Activated CD4-positive, alpha-beta T cell treated with anti-CD3 and anti-CD28 coated beads, Interleukin-2, Interleukin-6, amounts not matched to agents 100 ng/mL and 50 ng/mL, durations not matched to agents 16 hours and 8 hours (primary cell): ENCODE data around the gene TNFRSF1A.
A peak's percentile ranks its signal among the peaks of the same experiment; 100 is the strongest.

Experiments
- DNase-seq: peaks from one replicate; pipeline ENCODE4 v3.0.0-alpha.2; 2020

Gene TNFRSF1A

DNA sequence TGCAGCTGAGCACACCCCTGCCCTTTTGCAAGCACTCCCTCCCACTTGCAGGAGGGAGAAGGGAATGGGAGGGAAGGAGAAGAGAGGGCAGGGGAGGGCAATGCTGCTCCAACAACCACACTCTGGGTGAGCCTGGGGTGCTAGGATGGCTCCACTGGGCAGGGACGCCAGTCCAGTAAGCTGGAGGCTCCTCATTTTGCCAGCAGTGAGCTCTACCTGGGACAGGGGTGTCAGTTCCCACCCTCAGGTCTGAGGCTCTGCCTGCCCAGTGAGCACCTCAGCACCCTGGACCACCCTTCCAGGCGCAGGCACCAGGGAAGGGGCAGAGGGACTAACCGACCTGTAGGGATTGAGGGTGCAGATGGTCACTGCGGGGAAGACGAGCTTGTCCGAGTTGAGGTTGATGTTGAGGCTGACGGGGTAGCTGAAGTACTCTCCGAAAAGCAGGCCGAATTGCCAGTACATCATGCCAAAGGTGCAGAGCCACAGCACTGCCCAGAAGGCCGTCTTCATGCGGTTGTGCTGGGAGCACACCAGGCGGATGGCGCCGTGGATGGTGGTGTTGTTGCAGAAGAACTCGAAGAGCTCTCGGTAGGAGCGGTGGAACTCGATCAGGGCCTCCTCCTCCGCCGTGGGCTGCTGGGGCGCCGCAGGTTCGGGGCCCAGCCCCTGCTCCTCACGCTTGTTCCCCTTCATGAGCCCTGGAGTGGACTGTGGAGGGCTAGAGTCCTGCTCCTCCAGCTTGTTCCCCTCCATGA, 32.3 kb upstream of the TNFRSF1A start:
- DNase-seq: no peak

DNA sequence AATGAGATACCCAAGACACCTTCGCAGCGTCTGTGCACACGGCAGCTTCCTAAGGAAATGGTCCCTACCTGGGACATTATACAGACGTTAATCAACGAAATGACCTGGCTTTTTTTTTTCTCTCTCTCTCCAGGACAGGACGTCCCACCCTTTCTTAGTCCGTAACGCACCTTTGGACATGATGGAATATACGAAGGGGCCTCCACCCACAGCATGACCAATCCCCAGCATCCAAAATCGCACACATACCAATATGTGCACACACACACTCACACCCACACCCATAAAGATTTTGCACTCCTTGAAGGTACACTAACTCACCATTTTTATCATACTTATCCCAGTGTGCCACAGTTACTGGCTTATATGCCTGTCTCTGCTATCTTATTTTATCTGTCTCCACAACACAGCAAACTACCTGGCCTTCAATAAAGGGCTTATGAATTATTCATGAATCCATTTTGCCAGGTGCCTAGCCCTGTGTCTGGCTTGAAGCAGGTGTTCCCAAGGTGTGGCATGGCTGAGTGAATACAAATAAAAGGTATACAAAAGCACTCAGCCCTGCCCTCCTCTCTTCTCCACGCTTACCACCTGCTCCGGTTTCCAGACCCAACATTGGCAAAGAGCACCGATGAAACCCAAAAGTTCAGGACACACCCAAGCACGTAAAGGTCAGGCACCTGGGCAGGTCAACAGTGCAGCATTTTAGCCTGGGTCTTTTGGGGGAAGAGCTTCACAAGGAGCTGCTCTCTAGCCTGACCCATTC, 31.3 kb upstream of the TNFRSF1A start:
- DNase-seq: no peak

DNA sequence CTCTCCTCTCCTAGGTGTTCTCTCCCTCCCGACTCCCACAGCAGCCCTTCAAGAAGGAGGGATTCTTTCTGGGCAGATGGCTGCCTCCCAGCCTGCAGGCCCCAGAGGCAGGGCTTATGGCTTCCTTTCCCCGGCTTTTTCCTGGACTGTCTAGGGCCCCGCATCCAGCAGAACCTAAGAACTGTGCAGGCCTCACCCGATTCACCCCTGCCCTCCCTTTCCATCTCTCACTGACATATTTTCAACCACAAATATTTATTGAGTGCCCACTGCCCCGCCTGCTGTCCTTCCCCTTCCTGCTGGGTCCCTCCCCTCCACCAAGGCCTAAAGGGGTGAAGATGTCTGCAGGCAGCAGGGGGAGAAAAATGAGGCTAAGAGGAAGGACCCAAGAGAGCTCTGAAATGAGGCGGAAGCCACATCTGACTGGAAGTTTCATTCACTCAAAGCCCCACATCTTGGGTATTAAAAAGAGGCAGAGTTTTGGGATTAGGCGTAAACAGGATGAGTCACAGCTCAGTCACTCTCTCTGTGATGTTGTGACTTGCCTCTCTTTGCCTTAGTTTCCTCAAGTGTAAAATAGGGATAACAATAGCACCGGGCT, 30.6 kb upstream of the TNFRSF1A start:
- DNase-seq: peak; percentile 17

DNA sequence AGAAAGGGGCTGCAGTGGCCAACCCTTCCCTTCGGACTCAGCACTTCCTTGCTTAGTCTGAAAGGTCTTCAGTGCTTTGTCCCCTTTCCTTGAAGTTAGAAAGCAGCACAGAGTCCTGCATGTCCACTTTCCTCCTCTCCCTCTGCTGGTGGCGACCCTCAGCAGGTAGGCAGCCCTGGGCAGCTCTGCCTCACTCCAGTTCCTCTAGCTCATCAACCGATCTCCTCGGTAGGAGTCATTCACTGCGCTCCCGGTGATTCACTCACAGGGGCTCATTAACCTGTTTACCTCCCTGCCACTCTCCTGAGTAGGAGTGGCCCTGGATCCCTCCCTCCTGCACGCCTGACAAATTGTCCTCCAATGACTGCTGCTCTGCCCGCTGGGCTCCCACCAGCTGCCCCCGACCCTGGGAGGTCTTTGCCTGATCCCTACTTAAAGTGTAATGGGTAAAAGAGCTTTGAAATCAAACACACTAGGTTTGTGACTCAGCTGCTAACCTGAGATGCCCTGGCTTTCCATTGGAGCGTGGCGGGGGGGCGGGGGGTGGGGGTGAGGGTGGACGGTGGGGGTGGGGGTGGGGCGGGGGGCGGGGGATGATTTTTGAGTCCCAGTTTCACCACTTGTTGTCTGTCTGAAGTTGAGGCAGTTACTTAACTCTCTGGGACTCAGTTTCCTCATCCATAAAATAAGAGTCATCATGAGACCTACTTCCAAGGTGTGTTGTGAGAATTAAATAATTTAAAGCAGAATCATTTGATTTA, 29.3 kb upstream of the TNFRSF1A start:
- no peak for DNase-seq

DNA sequence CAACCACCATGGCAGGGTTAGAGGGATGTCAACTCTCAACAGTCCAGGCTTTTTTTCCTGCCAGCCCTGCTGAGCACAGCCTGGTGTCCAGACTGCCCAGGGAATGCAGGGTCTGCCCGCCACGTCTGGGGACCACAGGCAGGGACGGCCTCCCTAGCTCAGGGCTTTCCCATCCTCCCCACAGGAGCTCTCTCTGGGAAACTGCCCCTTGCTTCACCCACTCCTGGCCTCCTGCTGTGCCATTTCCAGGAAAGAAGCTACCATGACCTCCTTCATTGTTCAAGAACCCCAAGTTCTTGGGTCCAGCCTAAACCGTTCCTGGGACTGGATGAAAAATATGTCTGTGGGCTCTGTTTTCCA, 28.7 kb upstream of the TNFRSF1A start:
- DNase-seq: no peak

DNA sequence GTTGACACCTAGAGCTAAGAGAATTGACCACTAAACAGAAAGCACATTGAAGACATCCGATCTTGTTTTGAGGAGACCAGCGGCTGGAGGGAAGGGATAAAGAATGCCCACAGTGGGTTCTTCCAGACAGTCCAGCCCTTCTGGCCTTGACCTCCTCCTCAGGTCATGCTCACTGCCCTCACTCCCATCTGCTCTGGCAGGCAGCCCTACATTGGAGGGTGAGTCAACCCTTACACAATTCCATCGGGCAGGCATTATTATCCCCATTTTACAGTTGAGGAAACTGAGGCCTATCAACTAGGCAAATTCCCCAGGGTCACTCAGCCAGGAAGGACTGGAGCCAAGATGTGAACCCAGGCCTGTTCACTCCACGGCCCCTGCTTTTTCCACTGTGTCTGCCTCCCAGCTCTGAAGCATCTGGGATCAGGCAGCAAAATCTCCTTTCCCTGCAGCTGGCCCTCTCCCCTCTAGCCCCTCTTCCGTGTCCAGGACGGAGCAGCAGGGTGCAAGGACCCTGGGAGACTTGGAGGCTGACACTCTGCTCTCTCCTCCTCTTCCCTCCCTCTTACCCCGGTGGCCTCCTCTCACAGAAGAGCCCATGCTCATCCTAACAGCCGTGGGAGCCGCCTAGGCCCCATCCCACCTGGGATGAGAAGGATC, 28.2 kb upstream of the TNFRSF1A start:
- DNase-seq: no peak

DNA sequence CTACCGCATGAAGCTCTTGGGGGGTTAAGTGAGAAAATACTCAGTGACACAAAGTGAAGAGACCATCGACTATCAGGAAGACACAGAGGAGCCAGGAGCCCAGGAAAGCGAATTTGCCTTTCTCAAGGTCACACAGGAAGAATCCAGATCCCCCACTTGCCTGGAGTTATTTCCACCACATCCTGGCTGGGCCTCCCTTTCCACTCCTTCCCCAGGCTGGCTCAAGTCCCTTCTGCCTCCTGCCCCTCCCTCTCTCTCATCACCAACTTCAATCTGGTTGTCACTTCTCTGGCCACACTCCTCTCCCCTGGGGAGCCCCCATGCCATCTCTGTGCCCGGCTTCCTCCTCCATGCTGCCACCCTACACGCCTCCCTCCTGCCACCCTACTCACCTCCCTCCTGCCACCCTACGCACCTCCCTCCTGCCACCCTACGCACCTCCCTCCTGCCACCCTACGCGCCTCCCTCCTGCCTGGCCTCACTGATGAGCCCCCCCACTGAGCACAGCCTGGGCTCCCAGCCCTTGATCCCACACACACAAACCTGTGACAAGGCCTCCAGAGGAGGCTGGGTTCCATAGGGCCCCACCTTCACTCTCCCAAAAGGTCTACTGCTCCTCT, 27.1 kb upstream of the TNFRSF1A start:
- no peak for DNase-seq

DNA sequence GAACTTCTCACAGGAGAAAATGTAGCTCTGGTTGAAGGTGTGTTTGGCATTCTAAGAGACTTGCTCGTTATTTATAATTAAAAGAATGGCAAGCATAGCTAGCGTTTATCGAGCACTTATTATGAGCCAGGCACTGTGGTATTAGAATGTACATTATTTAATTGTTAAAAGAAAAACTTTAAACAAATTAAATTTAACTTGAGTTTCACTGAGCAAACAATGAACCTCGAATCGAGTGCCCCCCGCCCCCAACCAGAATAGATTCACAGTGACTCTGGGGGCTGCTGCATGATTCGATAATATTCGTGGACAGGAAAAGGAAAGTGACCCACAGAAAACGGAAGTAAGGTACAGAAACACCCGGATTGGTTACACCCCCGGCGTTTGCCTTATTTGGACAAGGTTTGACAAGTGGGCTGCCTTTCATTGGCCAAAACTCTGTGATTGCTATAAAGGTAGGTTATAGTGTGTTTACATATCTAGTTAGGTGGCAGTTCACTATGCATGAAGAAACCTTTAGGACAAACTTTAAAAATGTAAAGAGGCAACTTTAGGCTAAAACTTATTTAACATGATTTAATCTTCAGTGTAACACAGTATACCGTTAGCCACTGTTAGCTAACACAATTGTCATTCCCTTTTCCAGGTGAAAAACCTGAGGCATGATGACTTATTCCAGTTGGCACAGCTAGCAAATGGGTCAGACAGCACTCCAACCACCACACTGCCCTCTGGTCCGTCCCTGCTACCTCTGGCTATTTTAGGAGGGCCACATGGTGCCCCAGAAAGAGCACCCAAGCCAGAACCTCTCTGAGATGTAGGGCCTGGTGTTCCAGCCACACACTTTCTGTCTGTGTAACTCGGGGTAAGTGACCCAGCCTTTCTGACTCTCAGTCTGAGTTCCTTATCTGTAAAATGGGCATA, 26.4 kb upstream of the TNFRSF1A start:
- DNase-seq: peak; percentile 26

DNA sequence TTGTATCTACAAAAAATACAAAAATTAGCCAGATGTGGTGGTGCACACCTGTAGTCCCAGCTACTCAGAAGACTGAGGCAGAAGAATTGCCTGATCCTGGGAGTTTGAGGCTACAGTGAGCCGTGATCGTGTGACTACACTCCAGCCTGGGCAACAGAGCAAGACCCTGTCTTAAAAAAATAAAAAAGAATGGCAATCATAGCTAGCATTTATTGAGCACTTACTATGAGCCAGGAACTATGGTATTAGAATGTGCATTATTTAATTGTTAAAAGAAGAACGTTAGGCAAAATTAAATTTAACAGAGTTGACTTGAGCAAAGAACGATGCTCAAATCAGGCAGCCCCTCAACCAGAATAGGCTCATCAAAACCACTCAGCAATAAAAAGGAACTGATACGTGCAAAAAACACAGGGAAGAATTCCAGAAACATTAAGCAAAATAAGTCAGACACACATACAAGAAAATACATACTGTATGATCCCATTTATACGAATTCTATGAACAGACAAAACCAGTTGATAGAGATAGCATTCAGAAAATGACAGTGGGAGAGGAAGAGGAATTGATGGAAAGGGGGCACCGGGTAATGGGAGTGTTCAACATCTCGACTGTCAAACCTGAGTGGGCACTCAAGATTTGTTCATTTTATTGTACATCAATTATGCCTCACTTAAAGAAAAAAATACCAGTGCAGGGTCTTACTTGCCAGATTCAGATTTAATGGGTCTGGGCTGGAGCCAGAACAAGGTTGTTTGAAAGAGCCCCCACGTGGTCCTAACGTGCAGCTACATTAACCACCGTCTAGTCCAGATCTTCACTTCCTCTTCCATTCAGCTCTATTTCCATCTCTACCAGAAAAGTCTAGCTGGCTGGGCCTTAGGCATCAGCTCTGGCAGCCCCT, 25.4 kb upstream of the TNFRSF1A start:
- DNase-seq: peak; percentile 49

DNA sequence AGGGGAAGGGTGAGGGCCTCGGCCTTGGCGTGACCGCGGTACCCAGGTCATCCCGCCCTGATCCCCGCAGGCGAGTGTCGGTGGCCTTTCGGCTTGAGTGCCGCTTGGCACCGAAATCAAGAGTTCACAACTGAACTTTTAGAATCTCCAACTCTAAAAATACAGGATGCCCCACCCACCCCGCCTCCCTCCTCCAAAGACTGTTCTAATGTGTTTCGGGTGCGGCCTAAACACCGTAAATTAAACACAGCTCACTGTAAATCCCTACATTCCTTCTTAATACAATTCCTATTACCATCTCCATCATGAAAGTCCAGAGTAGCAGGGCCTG, 22.1 kb upstream of the TNFRSF1A start:
- DNase-seq: no peak

DNA sequence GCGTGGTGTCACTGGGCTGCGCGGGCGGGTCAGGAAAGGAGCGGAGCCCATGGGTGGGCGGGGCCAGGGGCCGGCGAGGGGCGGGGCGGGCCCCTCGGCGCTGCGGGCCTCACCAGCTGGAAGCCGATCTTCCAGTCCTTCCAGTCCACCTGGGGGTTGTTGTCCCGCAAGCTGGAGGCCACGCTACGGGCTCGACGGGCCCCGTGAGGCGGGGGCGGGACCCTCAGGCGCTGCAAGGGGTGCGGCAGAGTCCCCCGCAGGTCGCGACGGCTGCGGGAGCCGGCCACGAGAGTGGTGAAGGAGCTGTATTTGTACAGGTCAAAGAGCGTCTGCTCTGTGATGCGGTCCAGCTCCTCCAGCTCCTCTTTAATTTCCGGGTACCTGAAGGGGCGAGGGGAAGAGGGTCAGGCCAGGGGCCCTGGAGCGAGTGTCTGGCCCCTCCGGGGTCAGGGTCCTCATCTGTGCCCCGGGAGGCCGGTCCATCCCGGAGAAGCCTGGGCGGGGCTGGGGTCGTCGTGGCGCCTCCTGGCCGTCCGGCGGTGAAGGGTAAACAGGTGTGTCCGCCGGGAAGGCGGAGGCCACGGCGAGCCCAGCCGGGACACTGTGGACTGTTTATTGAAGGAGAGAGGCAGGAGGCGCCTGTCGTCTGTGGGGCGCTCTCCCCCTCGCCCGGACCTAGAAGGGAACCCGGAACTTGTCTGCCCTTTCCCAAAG, 21.6 kb upstream of the TNFRSF1A start:
- peak; percentile 66 for DNase-seq

DNA sequence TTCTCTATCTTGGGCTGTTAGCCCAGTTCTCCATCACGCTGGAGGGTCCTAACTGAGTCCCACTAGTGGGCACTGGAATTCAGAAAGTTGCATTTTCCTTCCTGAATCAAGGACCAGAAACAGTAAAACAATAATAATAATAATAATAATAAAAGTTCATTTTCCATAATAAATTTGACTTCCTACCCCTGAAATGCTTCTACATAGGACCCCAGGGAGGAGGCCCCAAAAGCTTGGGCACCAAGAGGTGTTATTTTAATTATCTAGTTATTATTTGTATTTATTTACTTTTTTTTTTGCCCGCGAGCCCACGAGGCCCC, 21.1 kb upstream of the TNFRSF1A start:
- no peak for DNase-seq

DNA sequence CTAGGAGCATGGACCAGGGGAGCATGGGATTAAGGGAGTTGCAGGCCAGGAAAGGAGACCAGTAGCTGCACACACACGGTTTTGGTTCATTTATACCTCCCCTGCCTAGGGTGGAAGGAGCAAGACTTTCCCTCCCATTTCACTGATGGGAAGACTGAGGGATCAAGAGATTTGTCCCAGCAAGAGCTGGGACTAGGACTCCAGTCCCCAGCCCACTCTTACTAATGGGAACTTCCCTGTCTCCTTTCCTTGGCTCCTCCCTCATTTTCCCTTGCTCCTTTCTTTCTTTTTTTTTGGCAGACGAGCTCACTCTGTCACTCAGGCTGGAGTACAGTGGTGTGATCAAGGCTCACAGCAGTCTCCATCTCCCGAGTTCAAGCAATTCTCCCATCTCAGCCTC, 20.5 kb upstream of the TNFRSF1A start:
- no peak for DNase-seq

DNA sequence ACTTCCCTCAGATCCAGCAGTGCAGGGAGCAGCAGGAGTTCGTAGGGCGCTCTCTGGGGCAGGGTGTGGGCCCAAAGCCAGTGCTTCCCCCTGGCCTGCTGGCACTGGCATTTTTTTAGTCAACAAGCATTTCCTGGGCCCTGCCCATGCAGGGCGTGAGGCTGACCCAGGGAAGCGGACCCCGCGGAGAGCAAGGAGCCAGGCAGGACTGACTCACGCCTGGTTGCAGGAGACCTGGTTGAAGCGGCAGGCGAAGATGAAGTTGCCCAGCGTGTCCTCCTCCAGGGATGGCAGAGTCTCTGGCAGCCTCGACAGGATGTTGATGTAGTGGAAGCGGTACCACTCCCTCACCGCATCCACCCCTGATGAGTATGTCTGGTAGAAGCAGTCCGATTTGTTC, 20.0 kb upstream of the TNFRSF1A start:
- no peak for DNase-seq

DNA sequence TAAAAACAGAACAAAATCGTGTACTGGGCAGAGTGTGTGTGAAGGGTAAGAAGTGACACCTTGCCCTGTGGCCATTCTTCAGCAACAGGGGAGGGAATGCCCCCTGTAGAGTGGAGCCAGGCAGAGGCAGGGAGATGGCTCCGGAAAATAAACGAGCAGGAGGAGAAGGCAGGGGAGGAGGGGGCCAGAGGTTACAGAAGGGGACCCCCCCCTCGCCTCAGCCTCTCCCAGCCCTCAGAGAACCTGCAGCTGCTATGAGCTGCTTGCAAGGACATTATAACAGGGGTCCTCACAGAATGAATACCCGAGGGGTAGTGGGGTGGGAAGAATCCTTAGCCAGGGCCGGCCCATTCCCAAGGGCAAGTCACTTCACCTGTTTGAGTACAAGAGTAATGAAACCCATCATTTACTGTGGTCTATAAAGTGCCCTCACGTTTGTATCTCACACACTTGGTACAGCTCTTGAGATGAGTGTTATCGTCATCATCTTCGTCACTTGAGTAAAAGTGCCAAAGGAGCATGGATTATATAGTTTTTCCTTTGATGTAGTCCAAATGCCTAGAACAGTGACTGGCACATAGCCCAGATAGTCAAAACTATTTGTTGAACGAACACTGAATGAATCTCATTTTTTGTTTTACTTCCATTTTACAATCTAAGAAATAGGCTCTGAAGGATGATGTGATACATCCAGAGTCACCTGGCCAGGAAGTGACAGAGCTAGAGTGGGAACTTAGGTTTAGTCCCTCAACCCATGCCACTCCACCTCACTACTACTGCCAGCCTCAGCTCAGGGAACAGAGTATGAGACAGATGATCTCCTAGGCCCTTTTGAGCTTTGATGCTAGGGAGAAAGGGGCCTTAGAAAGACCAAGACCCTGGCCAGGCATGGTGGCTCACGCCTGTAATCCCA, 19.0 kb upstream of the TNFRSF1A start:
- DNase-seq: no peak

DNA sequence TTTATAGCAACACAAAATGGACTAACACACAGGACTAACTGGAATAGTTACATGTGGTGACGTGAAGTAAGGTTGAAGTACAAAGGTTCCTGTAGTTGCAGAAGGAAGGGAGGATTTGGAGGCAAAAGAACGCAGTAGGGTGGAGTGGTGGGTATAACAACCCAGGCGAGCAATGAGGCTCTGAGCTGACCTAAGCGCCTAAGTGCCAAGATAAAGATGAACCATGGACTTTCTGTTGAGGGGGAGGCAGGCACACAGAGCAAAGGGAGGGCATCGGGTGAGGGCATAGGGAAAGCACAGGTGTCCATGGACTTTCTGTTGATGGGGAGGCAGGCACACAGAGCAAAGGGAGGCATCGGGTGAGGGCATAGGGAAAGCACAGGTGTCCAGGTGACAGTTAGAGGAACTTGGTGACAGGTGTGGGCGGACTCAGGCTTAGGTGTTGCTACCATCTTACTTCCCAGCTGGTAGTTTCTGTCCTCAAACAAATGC, 18.2 kb upstream of the TNFRSF1A start:
- DNase-seq: no peak

DNA sequence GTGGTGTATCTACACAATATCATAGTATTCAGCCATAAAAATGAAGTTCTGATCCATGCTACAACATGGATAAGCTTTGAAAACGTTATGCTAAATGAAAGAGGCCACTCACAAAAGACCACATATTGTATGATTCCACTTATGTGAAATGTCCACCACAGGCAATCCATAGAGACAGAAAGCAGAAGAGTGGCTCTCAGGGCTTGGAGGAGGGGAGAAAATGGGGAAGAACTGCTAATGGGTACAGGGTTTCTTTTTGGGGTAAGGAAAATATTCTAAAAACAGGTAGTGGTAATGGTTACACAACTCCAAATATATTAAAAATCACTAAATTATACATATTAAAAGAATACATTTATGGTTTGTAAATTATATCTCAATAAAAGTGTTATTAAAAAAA, 17.0 kb upstream of the TNFRSF1A start:
- DNase-seq: no peak

DNA sequence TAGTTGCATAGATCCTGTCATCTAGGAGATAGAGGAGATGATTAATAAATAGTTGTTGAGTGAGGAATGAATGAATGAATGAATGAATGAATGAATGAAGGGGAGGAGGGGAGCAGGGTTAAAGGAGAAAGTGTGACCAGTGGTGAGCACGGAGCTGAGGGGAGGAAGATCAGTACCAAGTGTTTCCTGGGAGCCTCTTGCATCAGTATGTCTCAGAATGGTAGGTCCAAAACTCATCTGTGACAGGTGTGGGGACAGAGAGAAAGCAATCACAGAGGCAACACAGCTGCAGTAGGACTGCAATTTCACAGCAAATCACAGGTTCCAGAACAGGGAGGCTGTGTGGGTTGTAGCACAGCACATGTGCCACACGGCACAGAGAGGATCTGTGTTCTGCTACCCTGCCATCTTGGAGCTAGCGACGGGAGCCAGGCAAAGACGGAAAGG, 14.5 kb upstream of the TNFRSF1A start:
- DNase-seq: no peak
